Left lobe of liver (tissue), 2 donors: ENCODE data around the gene ADARB2. TPM values are rescaled to one million over a fixed set of nuclear protein-coding genes. Genes with fewer than 3 reads are reported as not detected.

Experiments used
- ATAC-seq: fragments of 200-7000 bp; cut with Tn5 transposase; one replicate; pipeline ENCODE4 v1.9.1; 2020; ENCODE audit warnings: mild to moderate bottlenecking, moderate library complexity
- DNase-seq: peaks from one replicate; pipeline ENCODE4 v3.0.0-alpha.2; 2020; ENCODE audit warnings: low spot score
- total RNA-seq: library from RNA; stranded (reverse); gene quantifications from one replicate; pipeline ENCODE4 v1.2.1, GENCODE V29; 2021
- donor health status: DM: no; HTN: no; CAD: no; lungs with moderate emphysema.
- donor health status: DM: no; HTN: yes; CAD: no.

ADARB2 gene
- total RNA-seq, 1 donor from 2014 or later, result 0.81 TPM

GRCh38 chr10:1308962-1309616 is 428.2 kb downstream of the ADARB2 start:
- DNase-seq, result no peak
- no peak for ATAC-seq

- DNase-seq, result no peak
- ATAC-seq, result no peak
Observed at GRCh38 chr10:1308173-1308961, 429.0 kb downstream of the ADARB2 start.

GRCh38 chr10:1301143-1301542 is 436.2 kb downstream of the ADARB2 start:
- no peak for DNase-seq

GRCh38 chr10:1300218-1300617 is 437.1 kb downstream of the ADARB2 start:
- DNase-seq (no peak), ATAC-seq (no peak)

More at GRCh38 chr10:1301143-1301542, 436.2 kb downstream of the ADARB2 start:
- ATAC-seq, result no peak

GRCh38 chr10:1299041-1299726 is 438.1 kb downstream of the ADARB2 start:
- DNase-seq, result no peak
- no peak for ATAC-seq

GRCh38 chr10:1297566-1298301 is 439.6 kb downstream of the ADARB2 start:
- ATAC-seq, result no peak
- DNase-seq, result no peak

- DNase-seq (no peak), ATAC-seq (no peak)
Observed at GRCh38 chr10:1295756-1296480, 441.4 kb downstream of the ADARB2 start.

- DNase-seq (no peak), ATAC-seq (no peak)
Observed at GRCh38 chr10:1294748-1295147, 442.6 kb downstream of the ADARB2 start.

- DNase-seq, result no peak
- no peak for ATAC-seq
Observed at GRCh38 chr10:1293636-1294435, 443.5 kb downstream of the ADARB2 start.

- ATAC-seq (no peak), DNase-seq (no peak)
Observed at GRCh38 chr10:1293157-1293556, 444.2 kb downstream of the ADARB2 start.

GRCh38 chr10:1292611-1293031 is 444.7 kb downstream of the ADARB2 start:
- ATAC-seq (no peak), DNase-seq (no peak)

- ATAC-seq (no peak), DNase-seq (peak; percentile 28)
Observed at GRCh38 chr10:1291178-1292090, 445.9 kb downstream of the ADARB2 start.

- DNase-seq, result peak; percentile 23
Observed at GRCh38 chr10:1290071-1290471, 447.3 kb downstream of the ADARB2 start.

GRCh38 chr10:1289591-1289990 is 447.7 kb downstream of the ADARB2 start:
- DNase-seq (peak; percentile 37), ATAC-seq (no peak)

More at GRCh38 chr10:1290071-1290471, 447.3 kb downstream of the ADARB2 start:
- no peak for ATAC-seq

- ATAC-seq (no peak), DNase-seq (no peak)
Observed at GRCh38 chr10:1287971-1288401, 449.3 kb downstream of the ADARB2 start.

GRCh38 chr10:1287487-1287886 is 449.8 kb downstream of the ADARB2 start:
- ATAC-seq (no peak), DNase-seq (no peak)

- ATAC-seq, result no peak
- DNase-seq, result no peak
Observed at GRCh38 chr10:1284076-1284475, 453.2 kb downstream of the ADARB2 start.

GRCh38 chr10:1281405-1281782 is 455.9 kb downstream of the ADARB2 start:
- DNase-seq (no peak), ATAC-seq (no peak)
